Endothelial cell of umbilical vein (primary cell): Measurements from ENCODE around the gene WNK4. TPM values are rescaled to one million over a fixed set of nuclear protein-coding genes. Genes with fewer than 3 reads are reported as not detected.

ENCODE experiments used
- BruUV-seq: library from RNA; stranded (reverse); fragments of 400-500 nt; replicated peaks from 2 replicates; lab custom pipeline; 2021; lab: Mats Ljungman, UMichigan
- CTCF ChIA-PET: fragments of 300-600, 350-600 bp; sonication (Branson Sonifier 250); formaldehyde crosslinking; loops from one replicate; lab custom pipeline; 2021; ENCODE audit warnings: antibody characterized with exemption, inconsistent platforms; lab: Charles Lee
- POLR2A ChIA-PET: fragments of 300-600, 350-600 bp; sonication (Branson Sonifier 250); formaldehyde crosslinking; loops from one replicate; lab custom pipeline; 2021; ENCODE audit warnings: antibody characterized with exemption, inconsistent platforms; lab: Charles Lee
- DNase-seq: peaks from one replicate; pipeline ENCODE4 v3.0.0-alpha.2; 2011; ENCODE audit warnings: low read depth, low spot score
- FAIRE-seq: peaks from 2 replicates; lab custom pipeline; 2011; peaks lifted over from hg19 to GRCh38; lab: Jason Lieb, UNC
- H2AFZ ChIP-seq: 2 replicates; pipeline ENCODE4 v1.6.0; 2012; ENCODE audit warnings: low read depth, low read length, control low read depth, inconsistent platforms
- H3K27ac ChIP-seq: 2 replicates; pipeline ENCODE4 v1.5.1; 2011; ENCODE audit warnings: low read depth, mild to moderate bottlenecking, control low read depth, low read length, moderate library complexity; ENCODE audit not compliant: insufficient read depth
- H3K27me3 ChIP-seq, 2 experiments: 2 replicates each; pipeline versions ENCODE4 v1.6.0 to v1.6.1; 2011; ENCODE audit warnings: low read length in 2 of 2, mixed read lengths in 1 of 2; ENCODE audit not compliant: control insufficient read depth in 2 of 2, insufficient read depth in 2 of 2
- H3K36me3 ChIP-seq, 2 experiments: 2 replicates in 1 of 2; 3 replicates in 1 of 2; pipeline ENCODE4 v1.5.1; 2011; ENCODE audit warnings: low read length in 2 of 2, mild to moderate bottlenecking in 1 of 2, moderate library complexity in 1 of 2; ENCODE audit not compliant: control insufficient read depth in 2 of 2, insufficient read depth in 2 of 2; ENCODE audit errors: extremely low read depth in 1 of 2
- H3K4me1 ChIP-seq: 3 replicates; pipeline ENCODE4 v1.5.1; 2011; ENCODE audit warnings: mild to moderate bottlenecking, low read length; ENCODE audit not compliant: control insufficient read depth, insufficient read depth; ENCODE audit errors: extremely low read depth
- H3K4me2 ChIP-seq: 2 replicates; pipeline ENCODE4 v1.6.1; 2011; ENCODE audit warnings: low read length, control low read depth, mixed read lengths; ENCODE audit not compliant: insufficient read depth
- H3K4me3 ChIP-seq, 3 experiments: fragments of 200-600 bp in 1 of 3; sonication (generic), shearing (Covaris generic) in 1 of 3; replicated peaks in 1 of 3; 2 replicates each; pipeline ENCODE4 v1.5.1; 2011 to 2016; ENCODE audit warnings: control low read depth in 3 of 3, low read length in 3 of 3, mild to moderate bottlenecking in 2 of 3, inconsistent platforms in 1 of 3, low read depth in 1 of 3, moderate library complexity in 1 of 3; ENCODE audit not compliant: insufficient read depth in 1 of 3
- H3K79me2 ChIP-seq: 2 replicates; pipeline ENCODE4 v1.6.0; 2012; ENCODE audit warnings: low read length, inconsistent platforms; ENCODE audit not compliant: control insufficient read depth, insufficient read depth
- H3K9ac ChIP-seq: replicated peaks from 2 replicates; pipeline ENCODE3; 2011; ENCODE audit warnings: low read length, control low read depth; ENCODE audit not compliant: insufficient read depth; ENCODE audit errors: extremely low read depth
- H3K9me1 ChIP-seq: replicated peaks from 3 replicates; pipeline ENCODE4 v1.6.0; 2011; ENCODE audit warnings: mild to moderate bottlenecking, low read length; ENCODE audit not compliant: control insufficient read depth, insufficient read depth; ENCODE audit errors: extremely low read depth
- H3K9me3 ChIP-seq: replicated peaks from 2 replicates; pipeline ENCODE4 v1.5.1; 2012; ENCODE audit warnings: low read length, inconsistent platforms; ENCODE audit not compliant: control insufficient read depth, insufficient read depth
- H4K20me1 ChIP-seq: replicated peaks from 2 replicates; pipeline ENCODE3; 2011; ENCODE audit warnings: mild to moderate bottlenecking, low read length; ENCODE audit not compliant: control insufficient read depth, insufficient read depth; ENCODE audit errors: extremely low read depth
- EZH2 ChIP-seq: IDR thresholded peaks from 2 replicates; pipeline ENCODE4 v1.6.1; 2012; ENCODE audit warnings: borderline replicate concordance, low read depth, mild to moderate bottlenecking, moderate library complexity, low read length, inconsistent platforms; ENCODE audit not compliant: severe bottlenecking
- FOS ChIP-seq: IDR thresholded peaks from 2 replicates; pipeline ENCODE4 v1.6.1; 2011; ENCODE audit warnings: mild to moderate bottlenecking, low read length, moderate library complexity, borderline replicate concordance; ENCODE audit not compliant: insufficient read depth
- GATA2 ChIP-seq: IDR thresholded peaks from 2 replicates; pipeline ENCODE4 v1.7.0; 2011; ENCODE audit warnings: low read depth, mild to moderate bottlenecking, moderate library complexity, mixed read lengths, low read length; ENCODE audit not compliant: insufficient read length, insufficient read depth
- JUN ChIP-seq: IDR thresholded peaks from 2 replicates; pipeline ENCODE4 v1.6.1; 2011; ENCODE audit warnings: borderline replicate concordance, low read depth; ENCODE audit not compliant: insufficient read length, insufficient read depth
- MYC ChIP-seq: IDR thresholded peaks from one replicate; pipeline ENCODE4 v1.6.1; 2011; ENCODE audit warnings: mild to moderate bottlenecking, low read depth, low read length
- POLR2A ChIP-seq: IDR thresholded peaks from 2 replicates; pipeline ENCODE4 v1.6.1; 2012; ENCODE audit warnings: low read depth, mild to moderate bottlenecking, control low read depth, low read length
- POLR2AphosphoS5 ChIP-seq: IDR thresholded peaks from 2 replicates; pipeline ENCODE4 v1.6.1; 2012; ENCODE audit warnings: low read depth, mild to moderate bottlenecking, control low read depth, low read length, moderate library complexity; ENCODE audit not compliant: insufficient read depth
- dilution Hi-C: fragments of 300-500 bp; cut with MboI; formaldehyde crosslinking; loops from one replicate; pipeline ENCODE4 v1.15.0; 2019; ENCODE audit warnings: low sequenced_read_pairs; ENCODE audit not compliant: extremely low pct_ligation_motif_present
- intact Hi-C: fragments of 100-400 bp; cut with micrococcal nuclease; formaldehyde crosslinking; loops from one replicate; pipeline ENCODE4 v1.10.0; 2022
- polyA plus RNA-seq, 4 experiments: library from polyadenylated mRNA; depleted of rRNA in 3 of 4; stranded (reverse) in 3 of 4; unstranded in 1 of 4; fragments of >200 nt; gene quantifications; 2 replicates each; pipeline versions ENCODE4 v1.2.1 to v1.2.3, GENCODE V29; 2011 to 2012; ENCODE audit warnings: missing spikeins in 1 of 4
- total RNA-seq: library from RNA; stranded (reverse); gene quantifications from 2 replicates; pipeline ENCODE4 v1.2.3, GENCODE V29; 2021
- TF ChIP-seq, protein P1 (sequence below): IDR thresholded peaks from 2 replicates; pipeline ENCODE4 v1.6.1; 2011; ENCODE audit not compliant: insufficient read depth, insufficient read length
- TF ChIP-seq, protein P2 (sequence below), 2 donors: IDR thresholded peaks; 1 replicate in 1 of 2; 2 replicates in 1 of 2; pipeline ENCODE4 v1.5.1; 2011; ENCODE audit warnings: low read length in 2 of 2, mild to moderate bottlenecking in 2 of 2, moderate library complexity in 2 of 2, control low read depth in 1 of 2, inconsistent platforms in 1 of 2, low read depth in 1 of 2; ENCODE audit not compliant: insufficient read depth in 1 of 2; ENCODE audit errors: extremely low read depth in 1 of 2

The WNK4 gene
- total and polyA plus RNA-seq, 2 donors (not counting 3 experiments of a cell fraction or from before 2014, with no cell fraction given), result 0.84 to 1.9 TPM

DNA sequence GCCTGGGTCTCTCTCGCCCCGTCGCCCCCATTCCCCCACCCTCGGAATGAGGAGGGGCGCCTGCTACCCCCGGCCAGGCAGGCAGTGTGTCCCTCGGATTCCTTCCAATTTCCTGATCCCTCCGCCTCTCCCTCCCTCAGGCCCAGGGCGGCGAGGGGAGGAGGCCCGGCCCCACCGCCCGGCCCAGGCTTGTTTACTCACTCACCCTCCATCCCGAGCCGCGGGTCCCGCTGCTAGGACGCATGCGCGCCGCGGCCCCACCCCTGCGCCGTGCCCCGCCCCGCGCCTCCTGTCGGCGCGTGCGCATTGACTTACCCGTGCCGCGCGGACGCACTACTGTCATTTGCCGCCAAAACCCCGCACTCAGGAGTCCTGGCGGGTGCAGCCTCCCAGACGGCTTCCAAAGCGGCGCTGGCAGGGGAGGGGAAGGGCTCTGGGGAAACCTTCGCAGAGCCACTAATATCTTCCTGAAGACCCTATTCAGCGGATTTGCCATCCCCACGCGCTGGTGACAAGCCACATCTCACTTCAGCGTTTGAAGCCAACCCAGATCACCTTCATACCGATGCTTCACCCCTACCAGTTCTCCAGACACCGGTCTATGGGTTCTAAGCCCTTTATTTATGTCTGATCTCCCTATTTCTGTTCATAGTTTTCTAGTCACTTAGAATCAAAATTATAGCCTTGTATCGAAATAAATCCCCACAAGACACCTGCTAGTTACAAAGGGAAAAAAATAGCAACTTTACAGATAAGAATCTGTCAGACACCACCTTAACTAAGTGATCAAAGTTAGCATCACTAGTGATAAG is 35.4 kb upstream of the WNK4 start, which contains the start of gene EZH1:
Gene EZH1, minus strand, starts transcription at position 235 of the 812 bp plus-strand sequence. CDS start 16,099 bp downstream, outside the sequence.
- peak within 1 kb of the TSS; percentile 43 to 72 (median 53) for H3K4me3 ChIP-seq
- H3K36me3 ChIP-seq, result no peaks in the 10 kb centered on the region
- peaks cover 3% of the 10 kb centered on the region for H3K79me2 ChIP-seq
- H2AFZ ChIP-seq, result peak within 1 kb of the TSS; percentile 97
- H3K9me1 ChIP-seq, result no peaks in the 10 kb centered on the region
- intact Hi-C loops (loop anchor here (1.0 to 5.0 kb wide), 3 partner anchors 18 to 77 kb away; partner anchors contain the start of genes BECN1, CNTD1 and COA3), dilution Hi-C loops (no loop called here)
- peak within 1 kb of the TSS; percentile 57 for H3K4me2 ChIP-seq
- FAIRE-seq (peak; percentile 90), DNase-seq (peak; percentile 96)
- H3K4me1 ChIP-seq, result peaks cover 10% of the 10 kb centered on the region
- no peaks in the 10 kb centered on the region for H3K9me3 ChIP-seq
- H3K9ac ChIP-seq, result peak within 1 kb of the TSS; percentile 76
- H3K27me3 ChIP-seq, result no peaks in the 10 kb centered on the region
- ChIA-PET CTCF (interaction anchor here (4.2 kb wide), 1 partner anchor 18 kb away, joined by 30 read pairs; no protein-coding TSS in a partner anchor), POLR2A (no interaction called here)
- TF ChIP-seq MYC (no peak), FOS (no peak), GATA2 (no peak), POLR2A (peak; percentile 58), POLR2AphosphoS5 (peak; percentile 52), EZH2 (no peak), JUN (no peak)
- TF ChIP-seq, protein P1, sequence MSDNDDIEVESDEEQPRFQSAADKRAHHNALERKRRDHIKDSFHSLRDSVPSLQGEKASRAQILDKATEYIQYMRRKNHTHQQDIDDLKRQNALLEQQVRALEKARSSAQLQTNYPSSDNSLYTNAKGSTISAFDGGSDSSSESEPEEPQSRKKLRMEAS, result peak; percentile 71
- TF ChIP-seq, protein P2, sequence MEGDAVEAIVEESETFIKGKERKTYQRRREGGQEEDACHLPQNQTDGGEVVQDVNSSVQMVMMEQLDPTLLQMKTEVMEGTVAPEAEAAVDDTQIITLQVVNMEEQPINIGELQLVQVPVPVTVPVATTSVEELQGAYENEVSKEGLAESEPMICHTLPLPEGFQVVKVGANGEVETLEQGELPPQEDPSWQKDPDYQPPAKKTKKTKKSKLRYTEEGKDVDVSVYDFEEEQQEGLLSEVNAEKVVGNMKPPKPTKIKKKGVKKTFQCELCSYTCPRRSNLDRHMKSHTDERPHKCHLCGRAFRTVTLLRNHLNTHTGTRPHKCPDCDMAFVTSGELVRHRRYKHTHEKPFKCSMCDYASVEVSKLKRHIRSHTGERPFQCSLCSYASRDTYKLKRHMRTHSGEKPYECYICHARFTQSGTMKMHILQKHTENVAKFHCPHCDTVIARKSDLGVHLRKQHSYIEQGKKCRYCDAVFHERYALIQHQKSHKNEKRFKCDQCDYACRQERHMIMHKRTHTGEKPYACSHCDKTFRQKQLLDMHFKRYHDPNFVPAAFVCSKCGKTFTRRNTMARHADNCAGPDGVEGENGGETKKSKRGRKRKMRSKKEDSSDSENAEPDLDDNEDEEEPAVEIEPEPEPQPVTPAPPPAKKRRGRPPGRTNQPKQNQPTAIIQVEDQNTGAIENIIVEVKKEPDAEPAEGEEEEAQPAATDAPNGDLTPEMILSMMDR (IDR thresholded peaks at IDR 0.05; ENCODE audit: extremely low read depth in 1 of 2, insufficient read depth in 1 of 2, low read depth in 1 of 2, low read length in 2 of 2), result no peak
- H4K20me1 ChIP-seq, result no peaks in the 10 kb centered on the region
- no TSS peak for BruUV-seq
- peak within 1 kb of the TSS; percentile 65 for H3K27ac ChIP-seq
